Sciatic nerve (tissue), 2 donors: ENCODE measurements around the gene TOX3. TPM values are rescaled to one million over a fixed set of nuclear protein-coding genes. Genes with fewer than 3 reads are reported as not detected.

Experiments used
- ATAC-seq: fragments of 200-7000 bp; cut with Tn5 transposase; one replicate; pipeline ENCODE4 v1.9.1; 2020; ENCODE audit warnings: mild to moderate bottlenecking, moderate library complexity
- DNase-seq: peaks from one replicate; pipeline ENCODE4 v3.0.0-alpha.2; 2020; ENCODE audit warnings: low spot score
- intact Hi-C: fragments of 100-400 bp; cut with DNase I; formaldehyde crosslinking; loops from one replicate; pipeline ENCODE4 v1.14.2; 2022
- total RNA-seq: library from RNA; stranded (reverse); fragmentation: NEBNext Ultra II Directional; extraction: Animal tissue kit (Norgen Biotek cat#: 25700); gene quantifications from one replicate; pipeline ENCODE4 v1.2.1, GENCODE V29; 2021
- donor health status: DM: no; HTN: no; CAD: no.
- donor health status: DM: no; HTN: no; CAD: no.

The TOX3 gene
- total RNA-seq, 1 donor from 2014 or later: 0.36 TPM

GRCh38 chr16:52434224-52434623, 112.7 kb downstream of the TOX3 start:
- intact Hi-C loops: no loop called here
- no peak for ATAC-seq
- DNase-seq: no peak

GRCh38 chr16:52433643-52434042, 113.3 kb downstream of the TOX3 start:
- intact Hi-C loops: no loop called here
- DNase-seq (no peak), ATAC-seq (no peak)

- DNase-seq: no peak
- intact Hi-C loops: no loop called here
- ATAC-seq: no peak
Measured at GRCh38 chr16:52424591-52424990, 122.4 kb downstream of the TOX3 start.

GRCh38 chr16:52422307-52422706, 124.6 kb downstream of the TOX3 start:
- intact Hi-C loops: no loop called here
- ATAC-seq (no peak), DNase-seq (no peak)

GRCh38 chr16:52418201-52418600, 128.7 kb downstream of the TOX3 start:
- no peak for DNase-seq
- intact Hi-C loops: no loop called here
- no peak for ATAC-seq

GRCh38 chr16:52416888-52417287, 130.1 kb downstream of the TOX3 start:
- intact Hi-C loops: no loop called here
- DNase-seq: no peak
- ATAC-seq: no peak

- ATAC-seq (no peak), DNase-seq (no peak)
- intact Hi-C loops: loop anchor here (5.0 kb wide), 1 partner anchor 1439 kb away; no protein-coding TSS in a partner anchor
Measured at GRCh38 chr16:52411011-52411410, 135.9 kb downstream of the TOX3 start.

GRCh38 chr16:52408191-52408845, 138.6 kb downstream of the TOX3 start:
- intact Hi-C loops: no loop called here
- no peak for ATAC-seq
- DNase-seq: no peak

GRCh38 chr16:52407778-52408177, 139.2 kb downstream of the TOX3 start:
- DNase-seq: no peak
- intact Hi-C loops: no loop called here
- no peak for ATAC-seq

- ATAC-seq: no peak
- intact Hi-C loops: no loop called here
Measured at GRCh38 chr16:52405441-52405840, 141.5 kb downstream of the TOX3 start.

GRCh38 chr16:52404546-52404945, 142.4 kb downstream of the TOX3 start:
- ATAC-seq (no peak), DNase-seq (no peak)
- intact Hi-C loops: no loop called here

More at GRCh38 chr16:52405441-52405840, 141.5 kb downstream of the TOX3 start:
- DNase-seq: no peak

GRCh38 chr16:52399116-52399515, 147.8 kb downstream of the TOX3 start:
- intact Hi-C loops: no loop called here
- ATAC-seq (no peak), DNase-seq (no peak)

GRCh38 chr16:52398491-52398960, 148.4 kb downstream of the TOX3 start:
- intact Hi-C loops: no loop called here
- DNase-seq: no peak

GRCh38 chr16:52398021-52398420, 148.9 kb downstream of the TOX3 start:
- DNase-seq (no peak), ATAC-seq (no peak)
- intact Hi-C loops: no loop called here

More at GRCh38 chr16:52398491-52398960, 148.4 kb downstream of the TOX3 start:
- ATAC-seq: no peak

GRCh38 chr16:52393448-52393847, 153.5 kb downstream of the TOX3 start:
- ATAC-seq (no peak), DNase-seq (no peak)
- intact Hi-C loops: no loop called here

GRCh38 chr16:52389045-52389444, 157.9 kb downstream of the TOX3 start:
- intact Hi-C loops: no loop called here
- no peak for ATAC-seq

More at GRCh38 chr16:52389045-52389444, 157.9 kb downstream of the TOX3 start:
- DNase-seq: no peak
